Smooth muscle cell (in vitro differentiated cells): ENCODE results near the gene SYT6. TPM values are rescaled to one million over a fixed set of nuclear protein-coding genes. Genes with fewer than 3 reads are reported as not detected.

Experiments
- DNase-seq: peaks from one replicate; lab custom pipeline; 2025; ENCODE audit not compliant: unreplicated experiment; lab: John Stamatoyannopoulos, UW
- H2AFZ ChIP-seq: fragments of 200-600 bp; sonication (generic); 2 replicates; pipeline ENCODE4 v1.6.0; 2016; ENCODE audit warnings: antibody characterized with exemption, low read depth, mild to moderate bottlenecking
- H3F3A ChIP-seq: fragments of 200-600 bp; sonication (generic); 2 replicates; pipeline ENCODE4 v1.6.0; 2017; ENCODE audit warnings: antibody characterized with exemption, low read depth
- H3K27ac ChIP-seq: fragments of 200-600 bp; sonication (generic); 2 replicates; pipeline ENCODE4 v1.5.1; 2016; ENCODE audit warnings: low read depth, mild to moderate bottlenecking
- H3K27me3 ChIP-seq: fragments of 200-600 bp; sonication (generic); 2 replicates; pipeline ENCODE4 v1.6.1; 2016; ENCODE audit warnings: low read depth, mild to moderate bottlenecking
- H3K36me3 ChIP-seq: fragments of 200-600 bp; sonication (generic); 2 replicates; pipeline ENCODE4 v1.5.1; 2016; ENCODE audit warnings: low read depth
- H3K4me1 ChIP-seq: fragments of 200-600 bp; sonication (generic); 2 replicates; pipeline ENCODE4 v1.5.1; 2016; ENCODE audit warnings: low read depth
- H3K4me2 ChIP-seq: fragments of 200-600 bp; sonication (generic); 2 replicates; pipeline ENCODE4 v1.6.0; 2016; ENCODE audit warnings: mild to moderate bottlenecking
- H3K4me3 ChIP-seq: fragments of 200-600 bp; sonication (generic); 2 replicates; pipeline ENCODE4 v1.5.1; 2016; ENCODE audit warnings: mild to moderate bottlenecking
- H3K79me2 ChIP-seq: fragments of 200-600 bp; sonication (generic); 2 replicates; pipeline ENCODE4 v1.6.0; 2016; ENCODE audit warnings: low read depth, mild to moderate bottlenecking
- H3K9ac ChIP-seq: fragments of 200-600 bp; sonication (generic); 2 replicates; pipeline ENCODE4 v1.6.0; 2016; ENCODE audit warnings: low read depth
- H3K9me3 ChIP-seq: fragments of 200-600 bp; sonication (generic); replicated peaks from 2 replicates; pipeline ENCODE4 v1.5.1; 2016; ENCODE audit warnings: low read depth
- H4K20me1 ChIP-seq: fragments of 200-600 bp; sonication (generic); 2 replicates; pipeline ENCODE4 v1.6.0; 2016; ENCODE audit warnings: low read depth
- WGBS: methylation state at CpG from one replicate; pipeline ENCODE4 v1.1.7; 2016; ENCODE audit warnings: low lambda C conversion rate; 5-methylcytosine and 5-hydroxymethylcytosine counted together
- polyA plus RNA-seq: library from polyadenylated mRNA; unstranded; fragments of >200 nt; fragmentation: Nextera tagmentation; extraction: Ambion mirVana; gene quantifications from 2 replicates; pipeline ENCODE4 v1.2.1, GENCODE V29; 2016
- total RNA-seq: library from RNA; depleted of rRNA; stranded (reverse); fragments of >200 nt; gene quantifications from 2 replicates; pipeline ENCODE4 v1.2.3, GENCODE V29; 2014
- TF ChIP-seq, protein P1 (sequence below): fragments of 200-600 bp; sonication (generic); IDR thresholded peaks from 2 replicates; pipeline ENCODE4 v1.5.1; 2017; ENCODE audit warnings: borderline replicate concordance, mild to moderate bottlenecking, antibody characterized with exemption; ENCODE audit not compliant: insufficient read depth, poor library complexity, severe bottlenecking

The SYT6 gene
- total and polyA plus RNA-seq, 2 experiments from 2014 or later: not detected

GRCh38 chr1:114086601-114087368 is 66.9 kb downstream of the SYT6 start:
- DNase-seq: no peak
- H3K4me2 ChIP-seq: no peak overlapping the region
- H3K36me3 ChIP-seq: no peaks in the 10 kb centered on the region
- H3K27ac ChIP-seq: no peak overlapping the region
- H2AFZ ChIP-seq: no peak overlapping the region
- H3K9ac ChIP-seq: no peak overlapping the region
- H3K27me3 ChIP-seq: no peaks in the 10 kb centered on the region
- 93% methylated on average over 8 of the region's 8 CpGs for WGBS
- H3F3A ChIP-seq: peaks cover under 1% of the 10 kb centered on the region
- no peak overlapping the region for H3K4me3 ChIP-seq
- H3K9me3 ChIP-seq: no peaks in the 10 kb centered on the region
- peaks cover 1% of the 10 kb centered on the region for H3K4me1 ChIP-seq
- H3K79me2 ChIP-seq: no peaks in the 10 kb centered on the region
- no peaks in the 10 kb centered on the region for H4K20me1 ChIP-seq
- TF ChIP-seq, protein P1, sequence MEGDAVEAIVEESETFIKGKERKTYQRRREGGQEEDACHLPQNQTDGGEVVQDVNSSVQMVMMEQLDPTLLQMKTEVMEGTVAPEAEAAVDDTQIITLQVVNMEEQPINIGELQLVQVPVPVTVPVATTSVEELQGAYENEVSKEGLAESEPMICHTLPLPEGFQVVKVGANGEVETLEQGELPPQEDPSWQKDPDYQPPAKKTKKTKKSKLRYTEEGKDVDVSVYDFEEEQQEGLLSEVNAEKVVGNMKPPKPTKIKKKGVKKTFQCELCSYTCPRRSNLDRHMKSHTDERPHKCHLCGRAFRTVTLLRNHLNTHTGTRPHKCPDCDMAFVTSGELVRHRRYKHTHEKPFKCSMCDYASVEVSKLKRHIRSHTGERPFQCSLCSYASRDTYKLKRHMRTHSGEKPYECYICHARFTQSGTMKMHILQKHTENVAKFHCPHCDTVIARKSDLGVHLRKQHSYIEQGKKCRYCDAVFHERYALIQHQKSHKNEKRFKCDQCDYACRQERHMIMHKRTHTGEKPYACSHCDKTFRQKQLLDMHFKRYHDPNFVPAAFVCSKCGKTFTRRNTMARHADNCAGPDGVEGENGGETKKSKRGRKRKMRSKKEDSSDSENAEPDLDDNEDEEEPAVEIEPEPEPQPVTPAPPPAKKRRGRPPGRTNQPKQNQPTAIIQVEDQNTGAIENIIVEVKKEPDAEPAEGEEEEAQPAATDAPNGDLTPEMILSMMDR: no peak

GRCh38 chr1:114082867-114083585 is 70.6 kb downstream of the SYT6 start:
- no peak overlapping the region for H3K4me3 ChIP-seq
- H3K27ac ChIP-seq: peak overlapping the region; percentile 68
- no peaks in the 10 kb centered on the region for H4K20me1 ChIP-seq
- TF ChIP-seq, protein P1: no peak
- H3K4me1 ChIP-seq: peaks cover 7% of the 10 kb centered on the region
- H2AFZ ChIP-seq: no peak overlapping the region
- no peak overlapping the region for H3K9ac ChIP-seq
- H3K27me3 ChIP-seq: no peaks in the 10 kb centered on the region
- peaks cover 3% of the 10 kb centered on the region for H3F3A ChIP-seq
- 61% methylated on average over 2 of the region's 2 CpGs for WGBS
- no peaks in the 10 kb centered on the region for H3K79me2 ChIP-seq
- H3K4me2 ChIP-seq: no peak overlapping the region
- no peaks in the 10 kb centered on the region for H3K36me3 ChIP-seq
- no peak for DNase-seq
- no peaks in the 10 kb centered on the region for H3K9me3 ChIP-seq

DNA sequence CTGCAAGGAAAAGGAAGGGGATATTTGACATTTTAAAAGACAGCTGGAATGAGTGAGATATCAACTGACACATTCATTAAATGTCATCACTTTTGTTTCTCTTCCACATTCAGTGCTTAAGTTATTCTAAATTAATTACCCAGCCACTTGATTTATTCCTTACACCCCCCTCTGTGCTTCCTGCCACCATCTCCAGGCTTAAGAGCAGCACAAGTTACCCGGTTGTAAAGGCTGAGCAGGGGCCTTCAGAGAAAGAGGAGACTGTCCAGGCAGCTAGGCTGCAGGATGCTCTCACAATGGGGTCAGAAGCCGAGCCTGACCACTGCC is 71.4 kb downstream of the SYT6 start:
- Histone ChIP-seq H3K4me2 (no peak overlapping the region), H4K20me1 (no peaks in the 10 kb centered on the region), H3K36me3 (no peaks in the 10 kb centered on the region), H3K9ac (no peak overlapping the region), H3K9me3 (no peaks in the 10 kb centered on the region), H3K27ac (peak overlapping the region; percentile 68), H3K79me2 (no peaks in the 10 kb centered on the region), H3K4me1 (peaks cover 7% of the 10 kb centered on the region), H3K4me3 (no peak overlapping the region), H3K27me3 (no peaks in the 10 kb centered on the region), H2AFZ (no peak overlapping the region), H3F3A (peaks cover 3% of the 10 kb centered on the region)
- no peak for DNase-seq
- TF ChIP-seq, protein P1: no peak
- 59% methylated on average over 2 of the region's 2 CpGs for WGBS
